Measurements from ENCODE around the gene MAG.

The MAG gene

GRCh38 chr19:35318679-35319448 is 26.9 kb downstream of the MAG start:
- no peak for DNase-seq

DNA sequence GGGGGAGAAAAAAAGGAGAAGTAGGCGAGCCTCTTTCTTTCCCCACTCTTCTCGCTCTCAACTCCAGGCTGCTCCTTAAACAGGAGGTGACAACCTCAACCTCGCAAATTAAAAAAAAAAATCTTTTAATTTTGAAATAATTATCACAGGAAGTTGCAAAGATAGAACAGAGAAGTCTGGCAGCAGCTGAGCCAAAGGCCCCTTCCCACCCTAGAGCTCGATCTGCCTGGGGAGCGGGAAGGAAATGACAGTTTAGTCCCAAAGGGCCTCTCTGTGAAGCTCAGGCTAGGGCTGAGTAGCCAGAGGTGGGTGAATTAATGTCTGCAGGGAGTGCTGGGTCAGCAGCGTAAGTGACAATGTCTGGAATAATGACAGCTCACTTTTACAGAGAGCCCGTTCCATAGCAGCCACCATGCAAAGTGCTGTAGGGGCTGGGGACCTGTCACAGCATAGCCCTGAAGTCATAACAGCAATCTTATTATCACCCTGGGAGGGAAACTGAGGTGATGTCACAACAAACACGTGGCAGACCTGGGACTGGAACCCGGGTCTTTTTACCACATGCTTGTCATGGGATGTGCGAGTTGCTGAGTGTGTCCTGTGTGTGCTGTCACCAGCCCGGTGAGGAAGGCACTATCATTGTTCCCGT is 28.2 kb downstream of the MAG start:
- DNase-seq, result no peak

GRCh38 chr19:35321291-35321690 is 29.3 kb downstream of the MAG start:
- DNase-seq, result no peak

- no peak for DNase-seq
Observed at GRCh38 chr19:35322014-35322413, 30.1 kb downstream of the MAG start.

- no peak for DNase-seq
Observed at GRCh38 chr19:35327642-35328041, 35.7 kb downstream of the MAG start.

- no peak for DNase-seq
Observed at GRCh38 chr19:35328851-35329285, 36.9 kb downstream of the MAG start, which contains the start of gene CD22. Gene CD22, plus strand, starts transcription at chr19:35329187. Its CDS starts 2,854 bp downstream, at chr19:35332041.

- no peak for DNase-seq
Observed at GRCh38 chr19:35329323-35329722, 37.4 kb downstream of the MAG start.

DNA sequence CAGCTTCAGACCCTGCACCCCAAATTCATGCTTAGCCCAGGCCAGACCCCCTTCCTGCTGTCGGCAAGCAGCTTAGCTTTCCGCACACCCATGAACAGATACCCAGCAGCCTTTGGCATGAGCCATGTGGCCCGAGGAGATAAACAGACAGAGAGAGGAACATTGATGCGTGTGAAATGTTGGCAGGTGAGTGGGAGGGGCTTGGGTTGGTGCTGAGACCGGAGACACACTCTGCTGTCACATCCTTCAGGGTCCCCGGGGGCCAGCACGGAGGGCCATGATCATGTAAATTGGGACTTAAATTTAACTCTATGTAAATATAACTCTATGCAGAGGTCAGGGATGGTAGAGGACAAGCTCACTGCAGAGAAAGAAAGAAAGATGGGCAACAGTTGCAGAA is 38.5 kb downstream of the MAG start:
- no peak for DNase-seq

GRCh38 chr19:35331551-35332214 is 39.7 kb downstream of the MAG start:
- no peak for DNase-seq

DNA sequence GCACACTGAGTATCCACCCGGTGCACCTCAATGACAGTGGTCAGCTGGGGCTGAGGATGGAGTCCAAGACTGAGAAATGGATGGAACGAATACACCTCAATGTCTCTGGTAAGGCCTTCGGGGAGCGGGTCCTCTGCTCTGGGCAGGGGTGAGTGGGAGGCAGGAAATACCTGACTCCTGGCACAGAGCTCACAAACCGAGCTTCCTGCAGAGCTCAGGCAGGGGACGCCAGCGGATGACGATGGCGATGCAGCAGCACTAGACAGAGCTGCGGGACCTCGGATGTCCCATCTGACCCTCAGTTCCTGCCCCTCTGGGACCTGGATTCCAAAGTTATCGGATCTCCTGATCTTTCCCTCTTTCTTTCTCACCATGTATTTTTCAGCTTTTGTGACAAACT is 40.9 kb downstream of the MAG start:
- no peak for DNase-seq

GRCh38 chr19:35334144-35334753 is 42.3 kb downstream of the MAG start:
- DNase-seq, result no peak

- no peak for DNase-seq
Observed at GRCh38 chr19:35336166-35336955, 44.4 kb downstream of the MAG start.

DNA sequence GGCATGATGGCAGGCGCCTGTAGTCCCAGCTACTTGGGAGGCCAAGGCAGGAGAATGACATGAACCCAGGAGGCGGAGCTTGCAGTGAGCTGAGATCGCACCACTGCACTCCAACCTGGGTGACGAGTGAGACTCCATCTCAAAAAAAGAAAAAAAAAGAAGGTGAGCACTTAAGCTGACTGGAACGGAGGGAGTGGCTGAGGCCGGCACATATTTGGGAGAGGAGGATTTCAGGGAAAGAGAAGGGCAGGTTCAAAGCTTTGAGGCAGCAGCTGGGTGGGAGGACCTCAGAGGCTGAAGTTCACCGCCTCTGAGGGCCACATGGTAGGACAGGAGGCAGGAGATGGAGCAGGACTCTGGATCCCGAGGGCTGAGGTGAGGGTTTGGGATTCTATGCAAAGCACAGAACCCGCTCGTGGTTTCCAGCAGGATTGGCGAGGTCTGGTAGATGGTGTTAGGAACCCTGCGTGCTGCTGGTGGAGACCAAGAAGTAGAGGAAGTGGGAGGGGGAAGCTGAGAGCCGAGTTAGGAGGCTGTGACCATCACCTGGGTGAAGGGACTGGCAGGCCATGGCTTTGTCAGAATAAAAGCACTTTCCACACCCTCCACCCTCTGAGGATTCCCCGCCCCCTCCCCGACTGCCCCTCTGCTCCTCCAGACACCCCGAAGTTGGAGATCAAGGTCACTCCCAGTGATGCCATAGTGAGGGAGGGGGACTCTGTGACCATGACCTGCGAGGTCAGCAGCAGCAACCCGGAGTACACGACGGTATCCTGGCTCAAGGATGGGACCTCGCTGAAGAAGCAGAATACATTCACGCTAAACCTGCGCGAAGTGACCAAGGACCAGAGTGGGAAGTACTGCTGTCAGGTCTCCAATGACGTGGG is 45.4 kb downstream of the MAG start:
- DNase-seq, result no peak

DNA sequence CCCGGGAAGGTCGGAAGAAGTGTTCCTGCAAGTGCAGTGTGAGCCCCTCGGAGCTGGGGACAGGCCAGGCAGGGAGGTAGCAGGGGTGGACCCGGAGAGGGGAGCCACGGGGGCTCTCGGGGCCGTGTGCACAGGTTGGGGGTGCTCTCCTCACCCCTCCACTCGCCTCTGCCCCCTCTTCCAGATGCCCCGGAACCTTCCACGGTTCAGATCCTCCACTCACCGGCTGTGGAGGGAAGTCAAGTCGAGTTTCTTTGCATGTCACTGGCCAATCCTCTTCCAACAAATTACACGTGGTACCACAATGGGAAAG is 46.0 kb downstream of the MAG start:
- DNase-seq, result no peak

GRCh38 chr19:35340431-35340830 is 48.5 kb downstream of the MAG start:
- DNase-seq, result no peak

GRCh38 chr19:35341006-35341405 is 49.0 kb downstream of the MAG start:
- DNase-seq, result no peak

GRCh38 chr19:35341565-35342225 is 49.7 kb downstream of the MAG start:
- DNase-seq, result no peak

DNA sequence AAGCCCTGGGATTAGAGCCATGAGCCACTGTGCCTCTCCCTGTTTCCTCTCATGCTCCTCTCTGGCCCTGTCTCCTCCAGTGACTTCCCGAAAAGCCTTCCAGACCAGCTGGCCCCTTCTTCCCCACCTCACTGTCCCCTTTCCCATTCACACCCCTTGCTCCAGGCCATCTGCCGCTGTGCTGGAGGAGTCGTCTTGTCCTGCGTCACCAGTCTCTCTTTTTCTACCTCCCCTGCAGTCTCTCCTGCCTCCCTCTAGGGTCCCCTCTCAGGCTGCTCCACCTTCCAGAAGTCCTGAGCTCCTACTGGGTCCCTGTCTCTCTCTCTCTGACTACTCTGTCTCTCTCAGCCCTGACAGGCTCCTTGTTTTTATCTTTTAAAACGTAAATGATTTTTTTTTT is 50.5 kb downstream of the MAG start:
- no peak for DNase-seq

DNA sequence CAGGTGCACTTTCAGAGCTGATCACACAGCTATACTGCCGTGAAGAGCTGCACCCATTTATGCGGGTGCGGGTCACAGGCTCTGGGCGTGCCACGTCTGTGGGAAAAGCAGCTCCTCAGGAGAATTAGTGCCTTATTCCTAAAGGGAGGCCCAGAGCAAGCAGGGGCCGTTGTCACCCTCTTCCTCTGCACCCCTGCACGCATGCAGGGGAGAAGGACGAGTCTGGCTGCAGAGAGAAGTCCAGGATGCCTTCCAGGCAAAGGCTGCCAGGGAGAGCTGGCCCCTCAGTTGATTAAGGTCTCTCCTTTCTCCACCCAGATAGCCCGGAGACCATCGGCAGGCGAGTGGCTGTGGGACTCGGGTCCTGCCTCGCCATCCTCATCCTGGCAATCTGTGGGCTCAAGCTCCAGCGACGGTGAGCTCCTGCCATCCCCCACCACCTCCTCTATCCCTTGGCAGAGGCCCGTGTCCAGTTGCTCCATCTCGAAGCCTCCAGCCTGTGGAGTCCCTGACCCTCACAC is 52.6 kb downstream of the MAG start:
- DNase-seq, result no peak

GRCh38 chr19:35345671-35346111 is 53.7 kb downstream of the MAG start:
- DNase-seq, result no peak
